ENCODE measurements around the gene ATF7IP2. TPM values are rescaled to one million over a fixed set of nuclear protein-coding genes. Genes with fewer than 3 reads are reported as not detected.

Gene ATF7IP2
- total RNA-seq, 2 experiments from 2014 or later: 28.4 to 34.5 TPM

GRCh38 chr16:10522966-10523365, 137.1 kb downstream of the ATF7IP2 start:
- no peaks in the 10 kb centered on the region for H4K20me1 ChIP-seq (ENCODE audit: insufficient read depth, low read length)
- H3K27ac ChIP-seq (ENCODE audit: low read depth, low read length, poor library complexity, severe bottlenecking): no peak overlapping the region
- no TSS peak for BruUV-seq (replicated peaks)
- TF ChIP-seq CTCF (conservative IDR thresholded peaks at IDR 0.05; ENCODE audit: low read length) (no peak), EZH2phosphoT487 (IDR thresholded peaks at IDR 0.05; ENCODE audit: borderline replicate concordance, low read depth, low read length) (no peak)
- H3K36me3 ChIP-seq (ENCODE audit: insufficient read depth, low read length): no peaks in the 10 kb centered on the region
- no peak overlapping the region for H3K4me2 ChIP-seq (ENCODE audit: low read length)
- no peak overlapping the region for H2AFZ ChIP-seq (ENCODE audit: low read length)
- no peaks in the 10 kb centered on the region for H3K4me1 ChIP-seq (ENCODE audit: insufficient read depth, low read length, poor library complexity, severe bottlenecking)
- intact Hi-C loops (cut with micrococcal nuclease; ENCODE audit: unreplicated experiment): loop anchor here (5.0 kb wide), 1 partner anchor 414 kb away; no protein-coding TSS in a partner anchor
- H3K4me3 ChIP-seq (ENCODE audit: low read depth, low read length, poor library complexity, severe bottlenecking): no peak overlapping the region
- ChIA-PET POLR2A (interaction anchor here (0.7 kb wide), 1 partner anchor 388 kb away, joined by 6 read pairs; no protein-coding TSS in a partner anchor), CTCF (ENCODE audit: unreplicated experiment) (no interaction called here)
- DNase-seq (ENCODE audit: low spot score): no peak
- H3K9me2 ChIP-seq (ENCODE audit: insufficient read depth, low read length): no peaks in the 10 kb centered on the region
- no peaks in the 10 kb centered on the region for H3K9me3 ChIP-seq (ENCODE audit: low read length)
- no peaks in the 10 kb centered on the region for H3K79me2 ChIP-seq (ENCODE audit: insufficient read depth, low read depth, low read length)

- BruUV-seq (replicated peaks): no TSS peak
- Histone ChIP-seq H4K20me1 (ENCODE audit: insufficient read depth, low read length) (no peaks in the 10 kb centered on the region), H3K9me2 (ENCODE audit: insufficient read depth, low read length) (no peaks in the 10 kb centered on the region), H3K9me3 (ENCODE audit: low read length) (no peaks in the 10 kb centered on the region), H3K4me2 (ENCODE audit: low read length) (no peak overlapping the region), H2AFZ (ENCODE audit: low read length) (no peak overlapping the region), H3K79me2 (ENCODE audit: insufficient read depth, low read depth, low read length) (no peaks in the 10 kb centered on the region), H3K36me3 (ENCODE audit: insufficient read depth, low read length) (no peaks in the 10 kb centered on the region), H3K4me3 (ENCODE audit: low read depth, low read length, poor library complexity, severe bottlenecking) (no peak overlapping the region), H3K27ac (ENCODE audit: low read depth, low read length, poor library complexity, severe bottlenecking) (no peak overlapping the region), H3K4me1 (ENCODE audit: insufficient read depth, low read length, poor library complexity, severe bottlenecking) (no peaks in the 10 kb centered on the region)
- POLR2A ChIA-PET: interaction anchor here (0.6 kb wide), 1 partner anchor 83 kb away, joined by 6 read pairs; no protein-coding TSS in a partner anchor
- DNase-seq (ENCODE audit: low spot score): no peak
- CTCF ChIA-PET (ENCODE audit: unreplicated experiment): no interaction called here
- no peak for TF ChIP-seq EZH2phosphoT487 (IDR thresholded peaks at IDR 0.05; ENCODE audit: borderline replicate concordance, low read depth, low read length)
- TF ChIP-seq CTCF (conservative IDR thresholded peaks at IDR 0.05; ENCODE audit: low read length): no peak
- intact Hi-C loops (cut with micrococcal nuclease; ENCODE audit: unreplicated experiment): no loop called here
Observed at GRCh38 chr16:10525214-10525825, 139.5 kb downstream of the ATF7IP2 start.

GRCh38 chr16:10526962-10527361, 141.1 kb downstream of the ATF7IP2 start:
- H3K4me2 ChIP-seq (ENCODE audit: low read length): no peak overlapping the region
- no peaks in the 10 kb centered on the region for H3K9me2 ChIP-seq (ENCODE audit: insufficient read depth, low read length)
- POLR2A ChIA-PET: no interaction called here
- TF ChIP-seq EZH2phosphoT487 (IDR thresholded peaks at IDR 0.05; ENCODE audit: borderline replicate concordance, low read depth, low read length) (no peak), CTCF (conservative IDR thresholded peaks at IDR 0.05; ENCODE audit: low read length) (no peak)
- H3K79me2 ChIP-seq (ENCODE audit: insufficient read depth, low read depth, low read length): no peaks in the 10 kb centered on the region
- H4K20me1 ChIP-seq (ENCODE audit: insufficient read depth, low read length): no peaks in the 10 kb centered on the region
- H3K4me3 ChIP-seq (ENCODE audit: low read depth, low read length, poor library complexity, severe bottlenecking): no peak overlapping the region
- H3K9me3 ChIP-seq (ENCODE audit: low read length): no peaks in the 10 kb centered on the region
- no peak overlapping the region for H3K27ac ChIP-seq (ENCODE audit: low read depth, low read length, poor library complexity, severe bottlenecking)
- no peaks in the 10 kb centered on the region for H3K36me3 ChIP-seq (ENCODE audit: insufficient read depth, low read length)
- DNase-seq (ENCODE audit: low spot score): no peak
- intact Hi-C loops (cut with micrococcal nuclease; ENCODE audit: unreplicated experiment): no loop called here
- H3K4me1 ChIP-seq (ENCODE audit: insufficient read depth, low read length, poor library complexity, severe bottlenecking): no peaks in the 10 kb centered on the region
- no TSS peak for BruUV-seq (replicated peaks)
- no peak overlapping the region for H2AFZ ChIP-seq (ENCODE audit: low read length)
- CTCF ChIA-PET (ENCODE audit: unreplicated experiment): no interaction called here
